OCI-LY3 (cell line): Measurements from ENCODE around the gene GLOD4.
"Not testable (repeated sequence)": the region's sequence is repeated elsewhere in the genome, so short reads cannot be mapped to it uniquely, and the experiment has no call there.

Experiments
- H2AFZ ChIP-seq: fragments of 200-600, 300-600 bp; shearing (Covaris generic); 2 replicates; pipeline ENCODE4 v1.6.0; 2014; ENCODE audit warnings: antibody characterized with exemption, low read depth, low read length
- H3K27ac ChIP-seq: fragments of 200-600, 300-600 bp; sonication (generic); 2 replicates; pipeline ENCODE4 v1.5.1; 2014; ENCODE audit warnings: mild to moderate bottlenecking, low read length, moderate library complexity, mixed read lengths
- H3K27me3 ChIP-seq: fragments of 200-600, 300-600 bp; sonication (generic); 2 replicates; pipeline ENCODE4 v1.6.1; 2014; ENCODE audit warnings: low read depth, low read length, mixed read lengths
- H3K36me3 ChIP-seq: fragments of 200-600, 300-600 bp; sonication (generic); replicated peaks from 2 replicates; pipeline ENCODE3; 2014; ENCODE audit warnings: low read depth, low read length, mixed read lengths
- H3K4me1 ChIP-seq: fragments of 300-600, 200-600 bp; sonication (generic); 2 replicates; pipeline ENCODE4 v1.6.1; 2014; ENCODE audit warnings: low read length, mixed read lengths
- H3K4me2 ChIP-seq: fragments of 200-600, 300-600 bp; sonication (generic); 2 replicates; pipeline ENCODE4 v1.6.1; 2014; ENCODE audit warnings: low read length, mixed read lengths
- H3K4me3 ChIP-seq: fragments of 300-600, 200-600 bp; sonication (generic); 2 replicates; pipeline ENCODE4 v1.5.1; 2014; ENCODE audit warnings: antibody characterized with exemption, mild to moderate bottlenecking, low read length, moderate library complexity
- H3K79me2 ChIP-seq: fragments of 300-600, 200-600 bp; shearing (Covaris generic); 2 replicates; pipeline ENCODE4 v1.6.1; 2014; ENCODE audit warnings: mild to moderate bottlenecking, low read length, mixed read lengths
- H3K9ac ChIP-seq: fragments of 300-600, 200-600 bp; shearing (Covaris generic); 2 replicates; pipeline ENCODE4 v1.6.0; 2014; ENCODE audit warnings: mild to moderate bottlenecking, low read length, moderate library complexity
- H3K9me3 ChIP-seq: fragments of 200-600, 300-600 bp; shearing (Covaris generic); 2 replicates; pipeline ENCODE4 v1.6.1; 2014; ENCODE audit warnings: low read length, mixed read lengths; ENCODE audit not compliant: insufficient read depth
- H4K20me1 ChIP-seq: fragments of 200-600, 300-600 bp; sonication (generic); 2 replicates; pipeline ENCODE4 v1.6.1; 2016; ENCODE audit warnings: low read length, mixed read lengths; ENCODE audit not compliant: insufficient read depth
- EZH2phosphoT487 ChIP-seq: fragments of 200-600 bp; shearing (Covaris generic); IDR thresholded peaks from 2 replicates; pipeline ENCODE4 v1.6.1; 2018; ENCODE audit warnings: antibody characterized with exemption, mixed run types, low read depth
- TF ChIP-seq, protein P1 (sequence below): fragments of 200-600, 300-600 bp; sonication (generic); IDR thresholded peaks from 2 replicates; pipeline ENCODE4 v1.5.1; 2014; ENCODE audit warnings: antibody characterized with exemption, low read length, low read depth

The GLOD4 gene

DNA sequence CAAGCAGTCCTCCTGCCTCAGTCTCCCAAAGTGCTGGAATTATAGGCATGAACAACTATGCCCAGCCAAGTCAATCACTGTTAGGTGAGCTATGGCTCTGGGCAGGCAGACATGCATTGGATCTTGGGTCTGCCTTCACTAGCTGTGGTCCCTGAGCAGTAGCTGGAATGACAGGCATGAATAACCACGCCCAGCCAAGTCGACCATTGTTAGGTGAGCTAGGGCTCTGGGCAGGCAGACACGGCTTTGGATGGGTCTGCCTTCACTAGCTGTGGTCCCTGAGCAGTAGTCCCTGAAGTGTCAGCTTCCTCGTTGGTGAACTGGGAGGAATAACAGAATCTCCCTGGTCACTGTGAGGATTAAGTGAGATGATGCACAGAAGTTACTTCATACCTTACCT is 6.5 kb upstream of the GLOD4 start:
- Histone ChIP-seq H2AFZ (no peak overlapping the region), H3K79me2 (peaks cover 23% of the 10 kb centered on the region), H3K27ac (no peak overlapping the region), H3K36me3 (peaks cover 11% of the 10 kb centered on the region), H3K4me1 (peaks cover 6% of the 10 kb centered on the region; the same call in 1 of the 2 replicates), H4K20me1 (no peaks in the 10 kb centered on the region), H3K4me3 (no peak overlapping the region), H3K9me3 (no peaks in the 10 kb centered on the region), H3K4me2 (no peak overlapping the region), H3K9ac (no peak overlapping the region), H3K27me3 (no peaks in the 10 kb centered on the region)
- TF ChIP-seq EZH2phosphoT487, result no peak
- TF ChIP-seq, protein P1, sequence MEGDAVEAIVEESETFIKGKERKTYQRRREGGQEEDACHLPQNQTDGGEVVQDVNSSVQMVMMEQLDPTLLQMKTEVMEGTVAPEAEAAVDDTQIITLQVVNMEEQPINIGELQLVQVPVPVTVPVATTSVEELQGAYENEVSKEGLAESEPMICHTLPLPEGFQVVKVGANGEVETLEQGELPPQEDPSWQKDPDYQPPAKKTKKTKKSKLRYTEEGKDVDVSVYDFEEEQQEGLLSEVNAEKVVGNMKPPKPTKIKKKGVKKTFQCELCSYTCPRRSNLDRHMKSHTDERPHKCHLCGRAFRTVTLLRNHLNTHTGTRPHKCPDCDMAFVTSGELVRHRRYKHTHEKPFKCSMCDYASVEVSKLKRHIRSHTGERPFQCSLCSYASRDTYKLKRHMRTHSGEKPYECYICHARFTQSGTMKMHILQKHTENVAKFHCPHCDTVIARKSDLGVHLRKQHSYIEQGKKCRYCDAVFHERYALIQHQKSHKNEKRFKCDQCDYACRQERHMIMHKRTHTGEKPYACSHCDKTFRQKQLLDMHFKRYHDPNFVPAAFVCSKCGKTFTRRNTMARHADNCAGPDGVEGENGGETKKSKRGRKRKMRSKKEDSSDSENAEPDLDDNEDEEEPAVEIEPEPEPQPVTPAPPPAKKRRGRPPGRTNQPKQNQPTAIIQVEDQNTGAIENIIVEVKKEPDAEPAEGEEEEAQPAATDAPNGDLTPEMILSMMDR, result no peak

GRCh38 chr17:787641-788221 is 5.7 kb upstream of the GLOD4 start:
- no peaks in the 10 kb centered on the region for H4K20me1 ChIP-seq
- no peak overlapping the region for H2AFZ ChIP-seq
- peaks cover 12% of the 10 kb centered on the region for H3K4me1 ChIP-seq
- H3K4me2 ChIP-seq, result no peak overlapping the region
- H3K27ac ChIP-seq, result no peak overlapping the region
- H3K9me3 ChIP-seq, result no peaks in the 10 kb centered on the region
- no peaks in the 10 kb centered on the region for H3K27me3 ChIP-seq
- H3K36me3 ChIP-seq, result peaks cover 11% of the 10 kb centered on the region
- no peak overlapping the region for H3K4me3 ChIP-seq
- no peak overlapping the region for H3K9ac ChIP-seq
- peaks cover 31% of the 10 kb centered on the region for H3K79me2 ChIP-seq
- TF ChIP-seq EZH2phosphoT487, result no peak
- TF ChIP-seq, protein P1, result no peak

DNA sequence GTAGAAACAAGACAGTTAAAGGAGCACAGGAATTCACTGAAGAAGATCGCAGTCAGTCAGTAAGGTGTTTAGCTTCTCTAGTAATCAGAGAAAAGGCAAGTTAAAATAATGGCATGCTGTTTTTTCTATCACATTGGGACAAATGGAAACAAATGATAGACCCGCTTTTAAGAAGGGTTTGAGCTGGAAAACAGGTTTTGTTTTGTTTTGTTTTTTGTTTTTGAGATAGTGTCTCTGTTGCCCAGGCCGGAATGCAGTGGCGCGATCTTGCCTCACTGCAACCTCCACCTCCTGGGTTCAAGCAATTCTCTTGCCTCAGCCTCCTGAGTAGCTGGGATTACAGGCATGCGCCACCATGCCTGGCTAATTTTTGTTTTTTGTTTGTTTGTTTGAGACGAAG is 3.8 kb upstream of the GLOD4 start:
- H3K9ac ChIP-seq, H3K27me3 ChIP-seq, H3K4me2 ChIP-seq, H3K27ac ChIP-seq, H2AFZ ChIP-seq, H3K4me3 ChIP-seq, H3K9me3 ChIP-seq, H4K20me1 ChIP-seq: not testable (repeated sequence)
- peaks cover 12% of the 10 kb centered on the region for H3K4me1 ChIP-seq
- peaks cover 50% of the 10 kb centered on the region for H3K79me2 ChIP-seq
- H3K36me3 ChIP-seq, result peaks cover 11% of the 10 kb centered on the region

DNA sequence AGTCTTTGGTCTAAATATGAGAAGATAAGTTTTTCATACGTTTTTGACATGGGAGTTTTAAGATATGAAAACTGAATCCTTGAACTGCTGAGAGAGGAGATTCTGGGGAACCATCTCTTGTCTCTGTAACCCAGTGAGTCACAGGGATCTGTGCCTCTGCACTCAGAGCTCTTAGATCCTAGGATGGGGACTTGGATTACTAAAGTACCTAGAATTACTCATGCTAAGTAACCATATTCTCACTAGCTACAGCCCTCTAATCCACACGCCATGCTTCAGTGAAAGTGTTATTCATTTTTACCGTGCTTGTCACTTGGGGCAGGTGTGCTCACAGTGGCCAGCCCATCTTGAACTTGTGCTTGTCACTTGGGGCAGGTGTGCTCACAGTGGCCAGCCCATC is 2.1 kb upstream of the GLOD4 start:
- Histone ChIP-seq H4K20me1 (no peaks in the 10 kb centered on the region), H3K4me1 (peaks cover 12% of the 10 kb centered on the region), H3K27me3 (no peaks in the 10 kb centered on the region), H3K4me3 (no peak overlapping the region), H3K36me3 (peaks cover 10% of the 10 kb centered on the region), H2AFZ (no peak overlapping the region), H3K79me2 (peaks cover 63% of the 10 kb centered on the region), H3K27ac (no peak overlapping the region), H3K4me2 (no peak overlapping the region), H3K9me3 (no peaks in the 10 kb centered on the region), H3K9ac (no peak overlapping the region)
- TF ChIP-seq, protein P1, result no peak
- no peak for TF ChIP-seq EZH2phosphoT487

GRCh38 chr17:778096-778495 is 4.0 kb downstream of the GLOD4 start:
- peaks cover 19% of the 10 kb centered on the region for H3K36me3 ChIP-seq
- no peaks in the 10 kb centered on the region for H3K27me3 ChIP-seq
- no peak overlapping the region for H3K9ac ChIP-seq
- peaks cover 35% of the 10 kb centered on the region for H3K79me2 ChIP-seq
- peaks cover 2% of the 10 kb centered on the region for H3K4me1 ChIP-seq
- no peak overlapping the region for H3K4me3 ChIP-seq
- no peak for TF ChIP-seq EZH2phosphoT487
- TF ChIP-seq, protein P1, result no peak
- H3K9me3 ChIP-seq, result no peaks in the 10 kb centered on the region
- H4K20me1 ChIP-seq, result no peaks in the 10 kb centered on the region
- H3K4me2 ChIP-seq, result no peak overlapping the region
- H2AFZ ChIP-seq, result no peak overlapping the region
- no peak overlapping the region for H3K27ac ChIP-seq
